Loucy (cell line): Measurements from ENCODE around the gene STXBP4.

Experiments used
- EZH2phosphoT487 ChIP-seq: fragments of 200-600 bp; IDR thresholded peaks from 2 replicates; pipeline ENCODE4 v1.6.1; 2018; ENCODE audit warnings: antibody characterized with exemption, mild to moderate bottlenecking, moderate library complexity, borderline replicate concordance
- TF ChIP-seq, protein P1 (sequence below): fragments of 200-600 bp; sonication (generic); conservative IDR thresholded peaks from 2 replicates; pipeline ENCODE4 v1.5.1; 2014; ENCODE audit warnings: mild to moderate bottlenecking, antibody characterized with exemption, low read length

DNA sequence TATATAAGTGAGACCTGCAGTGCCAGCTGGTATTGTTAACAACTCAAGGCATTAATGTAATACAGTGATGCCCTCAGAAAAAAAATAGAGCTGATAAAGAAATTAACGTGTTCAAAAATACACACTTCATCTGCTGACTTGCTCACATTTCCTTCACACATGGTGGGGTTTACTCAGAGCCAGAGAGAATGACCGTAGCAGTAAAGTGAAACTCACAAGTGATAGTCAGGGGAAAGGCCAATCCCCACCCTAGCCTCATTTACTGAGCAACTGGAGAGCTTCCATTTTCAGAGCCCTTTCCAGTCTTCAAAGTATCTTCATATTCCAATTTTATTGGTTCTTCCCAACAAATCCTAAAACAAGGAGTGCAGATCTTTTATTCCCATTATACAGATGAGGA, 222.2 kb downstream of the STXBP4 start:
- TF ChIP-seq, protein P1, sequence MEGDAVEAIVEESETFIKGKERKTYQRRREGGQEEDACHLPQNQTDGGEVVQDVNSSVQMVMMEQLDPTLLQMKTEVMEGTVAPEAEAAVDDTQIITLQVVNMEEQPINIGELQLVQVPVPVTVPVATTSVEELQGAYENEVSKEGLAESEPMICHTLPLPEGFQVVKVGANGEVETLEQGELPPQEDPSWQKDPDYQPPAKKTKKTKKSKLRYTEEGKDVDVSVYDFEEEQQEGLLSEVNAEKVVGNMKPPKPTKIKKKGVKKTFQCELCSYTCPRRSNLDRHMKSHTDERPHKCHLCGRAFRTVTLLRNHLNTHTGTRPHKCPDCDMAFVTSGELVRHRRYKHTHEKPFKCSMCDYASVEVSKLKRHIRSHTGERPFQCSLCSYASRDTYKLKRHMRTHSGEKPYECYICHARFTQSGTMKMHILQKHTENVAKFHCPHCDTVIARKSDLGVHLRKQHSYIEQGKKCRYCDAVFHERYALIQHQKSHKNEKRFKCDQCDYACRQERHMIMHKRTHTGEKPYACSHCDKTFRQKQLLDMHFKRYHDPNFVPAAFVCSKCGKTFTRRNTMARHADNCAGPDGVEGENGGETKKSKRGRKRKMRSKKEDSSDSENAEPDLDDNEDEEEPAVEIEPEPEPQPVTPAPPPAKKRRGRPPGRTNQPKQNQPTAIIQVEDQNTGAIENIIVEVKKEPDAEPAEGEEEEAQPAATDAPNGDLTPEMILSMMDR, result no peak
- TF ChIP-seq EZH2phosphoT487, result no peak
